Osteocyte (in vitro differentiated cells): ENCODE results near the gene CLRN3. TPM values are rescaled to one million over a fixed set of nuclear protein-coding genes. Genes with fewer than 3 reads are reported as not detected.

Source experiments
- DNase-seq: peaks from one replicate; pipeline ENCODE4 v3.0.0; 2021; ENCODE audit warnings: mixed read lengths; ENCODE audit not compliant: unreplicated experiment; ENCODE audit errors: extremely low spot score
- H3K27ac Mint-ChIP-seq: one replicate; pipeline ENCODE4 v1.8.0; 2021; ENCODE audit warnings: mild to moderate bottlenecking, mixed read lengths; ENCODE audit not compliant: unreplicated experiment
- H3K27me3 Mint-ChIP-seq: one replicate; pipeline ENCODE4 v1.8.0; 2021; ENCODE audit warnings: mixed read lengths; ENCODE audit not compliant: unreplicated experiment
- H3K36me3 Mint-ChIP-seq: one replicate; pipeline ENCODE4 v1.8.0; 2021; ENCODE audit warnings: mixed read lengths; ENCODE audit not compliant: unreplicated experiment
- H3K4me1 Mint-ChIP-seq: one replicate; pipeline ENCODE4 v1.8.0; 2021; ENCODE audit warnings: mixed read lengths; ENCODE audit not compliant: unreplicated experiment
- H3K4me3 Mint-ChIP-seq: one replicate; pipeline ENCODE4 v1.8.0; 2021; ENCODE audit warnings: mild to moderate bottlenecking, moderate library complexity, mixed read lengths; ENCODE audit not compliant: unreplicated experiment
- H3K9me3 Mint-ChIP-seq: one replicate; pipeline ENCODE4 v1.8.0; 2021; ENCODE audit warnings: mixed read lengths; ENCODE audit not compliant: unreplicated experiment
- total RNA-seq: library from RNA; stranded (reverse); gene quantifications from 2 replicates; pipeline ENCODE4 v1.2.1, GENCODE V29; 2021
- TF ChIP-seq, protein P1 (sequence below): fragments of 200-600 bp; sonication (generic); IDR thresholded peaks from 2 replicates; pipeline ENCODE4 v1.5.0; 2021; ENCODE audit warnings: antibody characterized with exemption, mild to moderate bottlenecking, moderate library complexity

The CLRN3 gene
- total RNA-seq, 1 donor from 2014 or later, result not detected

DNA sequence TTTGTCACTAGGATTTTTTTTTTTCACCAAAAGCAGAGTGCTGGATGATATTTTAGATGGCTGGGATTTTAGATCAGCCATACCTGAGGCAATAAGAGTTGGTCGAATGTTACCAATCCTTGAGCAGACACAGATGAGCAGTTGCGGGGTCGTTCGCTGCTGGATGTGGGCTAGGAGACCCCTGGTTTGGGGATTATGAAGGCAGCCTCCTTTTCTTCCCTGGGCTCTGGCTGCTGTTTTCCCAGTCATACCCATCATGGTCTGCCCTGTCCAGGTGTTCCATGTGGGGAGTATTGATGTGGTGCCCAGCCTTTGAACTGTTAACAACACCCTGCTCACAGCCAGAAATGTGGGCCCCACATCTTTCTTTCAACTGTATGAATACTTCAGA, 19.1 kb upstream of the CLRN3 start:
- peaks cover 8% of the 10 kb centered on the region for H3K4me1 Mint-ChIP-seq

GRCh38 chr10:127911218-127911866, 18.6 kb upstream of the CLRN3 start:
- Mint-ChIP-seq H3K4me3 (no peak overlapping the region), H3K27me3 (no peaks in the 10 kb centered on the region), H3K9me3 (no peaks in the 10 kb centered on the region), H3K36me3 (no peaks in the 10 kb centered on the region), H3K27ac (no peak overlapping the region), H3K4me1 (peaks cover 8% of the 10 kb centered on the region)
- TF ChIP-seq, protein P1, sequence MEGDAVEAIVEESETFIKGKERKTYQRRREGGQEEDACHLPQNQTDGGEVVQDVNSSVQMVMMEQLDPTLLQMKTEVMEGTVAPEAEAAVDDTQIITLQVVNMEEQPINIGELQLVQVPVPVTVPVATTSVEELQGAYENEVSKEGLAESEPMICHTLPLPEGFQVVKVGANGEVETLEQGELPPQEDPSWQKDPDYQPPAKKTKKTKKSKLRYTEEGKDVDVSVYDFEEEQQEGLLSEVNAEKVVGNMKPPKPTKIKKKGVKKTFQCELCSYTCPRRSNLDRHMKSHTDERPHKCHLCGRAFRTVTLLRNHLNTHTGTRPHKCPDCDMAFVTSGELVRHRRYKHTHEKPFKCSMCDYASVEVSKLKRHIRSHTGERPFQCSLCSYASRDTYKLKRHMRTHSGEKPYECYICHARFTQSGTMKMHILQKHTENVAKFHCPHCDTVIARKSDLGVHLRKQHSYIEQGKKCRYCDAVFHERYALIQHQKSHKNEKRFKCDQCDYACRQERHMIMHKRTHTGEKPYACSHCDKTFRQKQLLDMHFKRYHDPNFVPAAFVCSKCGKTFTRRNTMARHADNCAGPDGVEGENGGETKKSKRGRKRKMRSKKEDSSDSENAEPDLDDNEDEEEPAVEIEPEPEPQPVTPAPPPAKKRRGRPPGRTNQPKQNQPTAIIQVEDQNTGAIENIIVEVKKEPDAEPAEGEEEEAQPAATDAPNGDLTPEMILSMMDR, result no peak
- DNase-seq, result peak; percentile 59

More for the DNA sequence above, 19.1 kb upstream of the CLRN3 start:
- Mint-ChIP-seq H3K36me3 (no peaks in the 10 kb centered on the region), H3K4me3 (no peak overlapping the region), H3K27me3 (no peaks in the 10 kb centered on the region), H3K9me3 (no peaks in the 10 kb centered on the region), H3K27ac (no peak overlapping the region)
- TF ChIP-seq, protein P1, result no peak
- peak; percentile 57 for DNase-seq

GRCh38 chr10:127910464-127910770, 17.7 kb upstream of the CLRN3 start:
- TF ChIP-seq, protein P1, result no peak
- H3K27ac Mint-ChIP-seq, result no peak overlapping the region
- H3K4me3 Mint-ChIP-seq, result no peak overlapping the region
- H3K4me1 Mint-ChIP-seq, result peaks cover 8% of the 10 kb centered on the region
- peaks cover 3% of the 10 kb centered on the region for H3K27me3 Mint-ChIP-seq
- DNase-seq, result no peak
- H3K9me3 Mint-ChIP-seq, result no peaks in the 10 kb centered on the region
- no peaks in the 10 kb centered on the region for H3K36me3 Mint-ChIP-seq

- TF ChIP-seq, protein P1, result no peak
- H3K4me3 Mint-ChIP-seq, result no peak overlapping the region
- no peak overlapping the region for H3K27ac Mint-ChIP-seq
- DNase-seq, result peak; percentile 57
- H3K36me3 Mint-ChIP-seq, result no peaks in the 10 kb centered on the region
- H3K4me1 Mint-ChIP-seq, result peaks cover 8% of the 10 kb centered on the region
- no peaks in the 10 kb centered on the region for H3K9me3 Mint-ChIP-seq
- peaks cover 7% of the 10 kb centered on the region for H3K27me3 Mint-ChIP-seq
Observed at GRCh38 chr10:127909716-127910463, 17.1 kb upstream of the CLRN3 start.

DNA sequence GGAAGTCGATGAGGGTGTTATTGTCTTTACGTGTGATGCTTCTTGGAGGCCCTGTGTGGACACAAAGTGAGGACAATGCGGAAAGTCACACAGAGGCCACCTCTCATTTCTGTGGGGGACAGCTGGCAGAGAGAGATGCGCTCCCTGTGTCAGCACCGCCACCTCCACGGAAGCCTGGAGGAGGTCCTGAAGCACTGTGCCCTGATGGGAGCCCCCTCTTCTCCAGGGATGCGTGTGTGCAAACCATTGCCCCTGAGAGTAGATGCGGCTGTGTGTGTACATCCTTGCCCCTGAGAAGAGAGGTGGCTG, 16.2 kb upstream of the CLRN3 start:
- H3K27me3 Mint-ChIP-seq, result peaks cover 12% of the 10 kb centered on the region

More for the DNA sequence above, 16.2 kb upstream of the CLRN3 start:
- H3K9me3 Mint-ChIP-seq, result no peaks in the 10 kb centered on the region
- H3K36me3 Mint-ChIP-seq, result no peaks in the 10 kb centered on the region
- no peak overlapping the region for H3K4me3 Mint-ChIP-seq
- peaks cover 8% of the 10 kb centered on the region for H3K4me1 Mint-ChIP-seq
- DNase-seq, result peak; percentile 71
- TF ChIP-seq, protein P1, result no peak
- H3K27ac Mint-ChIP-seq, result no peak overlapping the region
